HG03521 (cell line): ENCODE data around the gene PPP1R14C.
"Not testable (repeated sequence)": the region's sequence is repeated elsewhere in the genome, so short reads cannot be mapped to it uniquely, and the experiment has no call there.

Experiments
- ATAC-seq: cut with Tn5 transposase; IDR thresholded peaks from one replicate; pipeline ENCODE4 v1.9.1; 2021; ENCODE audit warnings: mild to moderate bottlenecking, moderate library complexity; ENCODE audit not compliant: unreplicated experiment

Gene PPP1R14C

DNA sequence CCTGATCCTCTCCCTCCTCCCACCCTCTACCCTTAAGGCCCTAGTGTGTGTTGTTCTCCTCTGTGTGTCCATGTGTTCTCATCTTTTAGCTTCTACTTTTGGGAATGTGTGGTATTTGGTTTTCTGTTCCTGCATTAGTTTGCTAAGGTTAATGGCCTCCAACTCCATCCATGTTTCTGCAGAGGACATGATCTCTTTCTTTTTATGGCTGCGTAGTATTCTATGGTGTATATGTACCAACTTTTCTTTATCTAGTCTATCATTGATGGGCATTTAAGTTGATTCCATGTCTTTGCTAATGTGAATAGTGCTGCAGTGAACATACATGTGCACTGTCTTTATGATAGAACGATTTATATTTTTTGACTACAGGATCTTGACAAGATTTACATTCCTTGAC lies 44.6 kb downstream of the PPP1R14C start:
- ATAC-seq = not testable (repeated sequence)

DNA sequence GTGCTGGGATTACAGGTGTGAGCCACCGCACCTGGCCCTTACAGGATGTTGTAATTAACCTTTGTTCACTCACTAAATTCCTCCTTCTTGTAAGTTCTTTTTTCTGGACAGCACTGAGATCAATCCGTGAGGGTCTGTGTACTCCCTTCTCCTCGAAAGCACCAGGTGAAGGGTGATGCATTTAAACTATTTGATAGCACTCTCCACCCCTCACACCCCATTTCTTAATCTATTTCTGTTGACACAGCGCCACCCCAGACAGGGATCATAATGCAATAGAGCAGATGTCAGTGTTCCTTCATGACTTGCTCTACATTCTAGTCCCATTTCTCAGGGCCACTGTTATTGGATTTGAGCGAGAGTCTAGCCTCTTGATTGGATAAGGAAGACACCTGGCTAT lies 46.3 kb downstream of the PPP1R14C start:
- no peak for ATAC-seq

DNA sequence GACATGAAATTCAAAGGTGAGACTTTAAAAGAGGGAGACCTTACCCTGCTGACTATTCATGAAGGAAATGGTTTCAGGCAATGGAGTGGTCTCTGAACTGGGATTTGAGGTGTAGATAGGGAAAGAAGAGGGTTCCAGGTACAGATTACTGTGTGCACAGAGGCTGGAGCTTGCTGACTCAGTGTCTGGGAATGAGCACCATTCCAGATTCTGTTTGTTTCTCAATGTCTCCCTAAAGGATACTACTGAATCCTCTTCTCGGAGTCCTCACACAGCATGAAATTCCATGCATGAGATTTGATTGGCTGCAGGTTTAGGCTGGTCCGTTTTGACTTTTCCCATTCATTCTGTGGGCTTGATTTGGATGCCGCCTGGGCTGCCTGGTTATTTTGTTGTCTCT lies 49.0 kb downstream of the PPP1R14C start:
- ATAC-seq = no peak

DNA sequence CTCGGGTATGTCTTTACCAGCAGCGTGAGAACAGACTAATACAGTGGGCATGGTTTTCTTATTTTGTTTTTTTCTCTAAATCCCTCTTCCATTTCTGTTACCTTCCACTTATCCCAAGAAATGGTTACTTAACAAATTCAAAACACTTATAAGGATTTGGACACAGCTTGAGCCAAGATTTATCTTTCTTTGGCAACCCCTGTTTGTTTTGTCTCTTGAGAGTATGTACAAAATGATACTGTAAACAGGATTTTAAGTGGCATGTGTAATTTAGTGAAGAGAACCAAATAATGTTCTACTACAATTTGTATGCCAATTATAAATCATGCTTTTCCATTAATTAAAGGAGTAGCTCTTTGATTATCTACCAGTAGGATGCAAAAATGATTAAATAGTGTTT lies 51.4 kb downstream of the PPP1R14C start:
- no peak for ATAC-seq

DNA sequence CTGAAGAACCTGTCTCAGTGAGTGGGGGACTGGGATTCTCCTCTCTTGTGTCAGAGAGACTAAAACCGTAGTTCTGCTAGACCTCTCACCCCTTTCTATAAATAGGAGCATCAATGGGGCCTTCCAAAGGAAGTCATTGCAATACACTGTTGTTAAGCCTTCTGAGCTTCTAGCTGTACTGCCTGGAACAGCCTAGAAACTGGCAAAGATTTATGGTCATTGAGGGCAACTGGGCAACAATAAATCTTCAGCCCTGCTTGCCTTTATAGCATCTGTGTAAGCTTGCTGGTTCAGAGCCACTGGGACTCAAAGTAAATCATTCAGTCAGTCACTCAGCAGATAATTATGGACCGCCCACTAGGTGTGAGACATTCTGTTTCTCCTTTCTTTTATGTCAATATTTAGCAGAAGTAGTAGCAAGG lies 53.2 kb downstream of the PPP1R14C start:
- no peak for ATAC-seq

DNA sequence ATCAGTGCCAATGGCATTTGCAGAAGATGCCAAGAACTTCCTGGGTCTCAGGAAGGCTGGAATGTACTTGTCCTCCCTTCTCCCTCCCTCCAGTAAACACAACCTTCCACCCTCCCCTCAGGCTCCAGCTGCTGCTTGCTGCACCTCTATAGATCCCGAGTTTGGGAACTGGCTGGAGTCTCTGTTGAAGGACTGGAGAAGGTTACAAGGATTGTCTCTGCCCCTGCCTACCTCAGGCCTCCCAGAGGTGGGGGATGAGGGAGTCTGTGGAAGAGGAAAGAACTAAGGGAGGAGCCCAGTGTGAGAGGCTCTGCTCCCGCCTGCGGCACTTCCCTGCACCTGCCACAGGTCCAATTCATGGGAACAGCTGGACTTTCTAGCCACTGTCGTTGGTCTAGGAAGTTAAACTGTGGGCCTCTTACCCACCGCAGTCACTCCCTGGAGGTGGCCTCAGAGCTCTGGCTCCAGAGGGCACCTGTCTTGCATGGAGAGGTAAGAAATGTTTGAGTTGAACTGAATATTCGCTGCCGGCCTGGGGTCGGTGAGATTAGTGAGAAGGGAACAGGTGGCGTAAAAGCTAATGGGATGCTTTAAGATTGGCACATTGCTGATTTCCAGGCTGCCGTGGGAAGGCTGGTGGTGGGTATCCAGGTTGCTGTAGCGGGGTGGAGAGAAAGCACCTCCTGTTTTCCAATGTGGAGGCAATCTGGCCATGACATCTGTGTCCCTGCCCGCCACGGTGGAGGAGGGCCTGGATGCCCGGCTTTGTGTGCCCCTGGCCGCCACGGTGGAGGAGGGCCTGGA lies 54.3 kb downstream of the PPP1R14C start:
- no peak for ATAC-seq

DNA sequence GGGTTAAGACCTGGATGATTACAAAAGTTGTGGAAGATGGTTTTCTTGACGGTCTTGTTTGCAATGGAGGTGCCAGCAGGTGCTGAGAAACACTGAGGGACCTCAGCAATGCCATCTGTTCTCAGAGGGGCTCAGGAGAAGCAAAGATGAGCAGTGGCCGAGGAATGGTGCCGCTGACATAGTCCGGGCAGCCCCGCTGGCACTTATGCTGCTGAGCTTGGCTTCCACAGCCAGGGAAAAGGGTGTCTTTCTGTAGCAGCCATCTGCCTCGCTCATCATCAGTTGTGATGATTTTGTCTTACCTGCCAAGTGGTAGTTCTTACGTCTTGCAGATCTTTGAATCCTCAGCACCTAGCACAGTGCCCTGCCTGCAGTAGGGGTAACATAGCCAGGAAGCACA lies 55.7 kb downstream of the PPP1R14C start:
- no peak for ATAC-seq

DNA sequence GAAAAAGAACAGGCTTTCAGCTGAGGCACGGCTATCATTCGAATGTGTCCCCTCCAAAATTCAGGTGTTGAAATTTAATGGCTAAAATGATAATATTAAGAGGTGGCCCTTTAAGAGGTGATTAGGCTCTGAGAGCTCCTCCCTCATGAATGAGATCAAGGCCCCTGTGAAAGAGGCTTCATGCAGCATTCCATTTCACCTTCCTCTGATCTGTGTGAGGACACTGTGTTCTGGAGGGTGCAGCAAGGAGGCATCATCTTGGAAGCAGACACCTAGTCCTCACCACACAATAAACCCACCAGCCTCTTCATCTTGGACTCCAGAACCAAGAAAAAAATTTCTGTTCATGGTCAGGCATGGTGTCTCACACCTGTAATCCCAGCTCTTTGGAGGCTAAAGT lies 56.4 kb downstream of the PPP1R14C start:
- ATAC-seq = no peak

DNA sequence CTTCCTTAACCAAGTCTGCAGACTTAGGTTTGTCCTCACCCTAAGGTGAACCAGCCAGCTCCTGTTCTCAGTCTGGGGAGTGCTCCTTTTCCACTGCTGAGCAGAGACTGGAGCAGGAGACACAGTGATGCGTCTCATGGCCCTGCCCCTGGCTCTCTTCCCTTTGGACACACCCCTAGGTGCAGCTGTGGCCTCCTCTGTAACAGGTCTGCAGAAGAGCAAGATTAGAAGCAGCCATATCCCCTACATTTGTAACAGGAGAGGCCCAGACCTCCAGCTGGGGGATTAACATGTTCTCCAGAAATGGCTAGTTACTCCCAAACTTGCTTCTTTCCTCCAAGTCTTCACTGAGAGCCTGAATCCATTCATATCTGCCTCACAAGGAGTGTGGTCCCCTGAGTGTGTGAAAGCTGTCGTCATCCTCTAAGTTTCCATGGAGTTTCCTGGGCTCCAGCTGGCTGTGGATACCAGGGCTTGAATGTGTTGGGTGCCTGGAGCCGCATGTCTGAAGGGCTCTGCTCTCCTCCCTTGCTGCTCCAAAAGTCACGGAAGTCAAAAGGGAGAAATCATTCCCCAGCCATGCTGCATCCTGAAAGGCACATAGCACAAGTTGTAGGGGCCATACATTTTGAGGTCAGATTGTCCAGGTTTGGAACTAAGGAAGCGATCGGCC lies 57.7 kb downstream of the PPP1R14C start:
- ATAC-seq = no peak

DNA sequence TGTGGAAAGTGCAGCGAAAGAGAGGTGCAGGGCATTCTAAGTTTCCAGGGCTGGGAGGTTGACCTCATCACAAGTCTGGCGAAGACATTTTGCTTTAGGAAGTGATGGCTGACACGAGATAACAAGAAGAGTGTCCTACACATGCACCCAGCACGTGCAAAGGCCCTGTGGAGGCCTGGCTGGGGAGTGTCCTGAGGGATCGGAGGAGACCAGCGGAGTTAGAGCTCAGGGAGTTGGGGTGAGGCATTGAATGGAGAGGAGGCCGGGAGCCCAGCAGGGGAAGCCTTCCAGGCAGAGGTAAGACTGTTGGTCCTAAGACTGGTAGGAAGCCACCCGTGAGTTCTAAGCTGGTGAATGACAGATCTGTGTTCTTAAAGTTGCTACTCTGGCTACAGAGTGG lies 58.4 kb downstream of the PPP1R14C start:
- no peak for ATAC-seq

DNA sequence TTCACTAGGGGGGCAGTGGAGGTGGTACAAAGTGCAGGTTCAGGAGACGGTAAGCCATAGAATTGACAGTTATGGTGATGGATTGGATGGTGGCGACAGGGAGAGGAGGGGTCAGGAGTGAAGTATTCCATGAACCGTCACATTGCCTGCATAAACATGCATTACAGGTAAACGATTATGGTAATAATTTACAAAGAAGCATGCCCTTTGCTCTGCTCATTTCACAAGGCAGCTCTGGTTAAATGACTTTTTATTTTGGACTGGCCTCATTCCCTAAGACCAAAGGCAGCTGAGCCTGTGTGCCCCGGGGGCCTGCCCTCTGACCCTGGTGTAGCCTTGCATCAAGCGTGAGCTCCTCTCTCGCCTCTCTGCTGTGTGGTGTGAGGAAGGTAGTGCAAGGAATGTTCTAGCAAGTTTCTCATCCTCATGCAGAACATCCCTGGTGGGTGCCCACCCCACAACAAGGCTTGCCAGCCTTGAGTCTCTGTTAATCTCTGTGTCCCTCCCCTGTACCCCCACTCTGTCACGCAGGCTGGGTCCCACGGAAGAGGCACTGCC lies 59.0 kb downstream of the PPP1R14C start:
- no peak for ATAC-seq

DNA sequence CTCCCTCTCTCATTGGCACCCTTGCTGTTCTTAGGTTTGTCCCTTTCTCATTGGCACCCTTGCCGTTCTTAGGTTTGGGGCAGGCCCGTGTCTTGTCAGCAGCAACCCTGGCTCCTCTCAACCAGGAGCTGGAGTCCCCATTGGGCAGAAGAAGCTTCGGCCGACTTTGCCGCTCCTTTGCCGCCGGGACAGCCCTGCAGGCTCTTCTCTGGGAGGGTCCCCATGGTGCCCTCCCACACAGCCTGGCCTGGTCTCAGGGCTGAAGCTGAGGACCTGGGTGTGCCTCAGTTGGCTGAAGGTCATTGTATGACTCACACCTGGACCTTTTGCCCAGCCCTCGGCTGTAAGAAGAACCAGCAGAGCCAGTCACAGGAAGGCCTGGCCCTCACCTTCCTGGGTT lies 59.6 kb downstream of the PPP1R14C start:
- ATAC-seq = no peak

DNA sequence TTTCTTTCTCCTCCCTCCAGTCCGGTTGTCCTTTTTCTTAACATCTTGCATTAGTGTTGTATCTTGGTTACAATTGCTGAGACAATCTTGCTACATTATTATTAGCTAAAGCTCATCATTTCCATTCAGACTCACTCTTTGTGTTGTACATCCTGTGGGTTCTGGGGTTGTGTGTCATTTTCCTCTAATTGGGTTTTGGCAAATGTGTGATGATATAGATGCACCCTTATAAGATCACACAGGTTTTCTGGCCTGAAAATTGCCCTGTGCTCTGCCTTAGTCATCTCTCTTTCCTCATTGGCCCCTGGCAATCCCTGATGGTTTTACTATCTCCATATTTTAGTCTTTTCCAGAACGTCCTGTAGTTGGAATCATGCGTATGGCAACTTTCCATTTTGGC lies 60.1 kb downstream of the PPP1R14C start:
- no peak for ATAC-seq

DNA sequence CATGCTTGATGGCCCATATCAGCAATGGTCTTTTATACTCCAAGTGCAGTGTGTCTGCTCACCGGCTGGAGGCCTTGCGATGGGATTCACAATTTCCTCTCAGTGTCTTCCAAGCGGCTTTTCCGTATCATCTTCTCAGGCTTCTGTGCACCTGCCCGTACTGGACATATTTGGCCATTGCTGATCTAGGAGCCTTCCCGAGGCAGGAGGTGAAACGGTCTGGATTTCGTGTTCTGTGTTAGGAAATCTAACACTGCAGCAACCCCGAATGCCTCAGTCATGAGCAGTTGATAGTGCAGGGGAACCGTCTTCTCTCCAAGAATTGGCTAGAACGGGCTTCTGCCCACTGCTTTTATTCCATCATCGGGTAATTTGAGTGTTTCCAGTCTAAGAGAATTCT lies 60.5 kb downstream of the PPP1R14C start:
- no peak for ATAC-seq

DNA sequence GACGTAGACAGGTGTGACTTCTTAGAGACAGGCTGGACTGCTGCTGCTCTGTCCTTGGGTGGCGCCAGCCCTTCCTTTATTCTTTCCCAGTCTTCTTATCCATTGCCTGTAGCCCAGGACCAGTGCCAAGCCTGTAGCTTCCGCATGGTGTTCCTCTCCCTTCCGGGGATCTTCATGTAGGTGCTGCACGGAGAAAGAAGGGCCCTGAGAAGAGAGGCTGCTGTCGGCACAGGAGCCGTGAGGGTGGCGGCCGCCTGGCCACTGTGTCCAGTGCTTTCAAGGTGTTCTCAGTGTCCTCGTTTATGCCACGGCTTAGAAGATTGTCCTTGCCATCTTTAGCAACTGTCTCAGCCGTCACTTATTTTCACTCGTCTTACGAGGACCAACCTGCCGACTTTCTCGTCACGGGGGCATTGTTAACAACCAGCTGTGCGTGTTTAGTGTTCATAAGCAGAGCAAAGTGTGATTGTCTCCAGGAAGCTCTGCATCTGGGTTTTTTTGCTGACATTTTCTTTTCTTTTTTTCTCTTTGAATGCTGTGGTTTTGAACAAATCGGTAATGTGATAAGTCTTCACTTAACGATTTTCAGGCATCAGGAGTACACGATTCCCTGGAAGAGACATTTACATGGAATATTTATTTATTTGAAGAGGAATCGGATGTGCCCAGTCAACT lies 61.2 kb downstream of the PPP1R14C start:
- no peak for ATAC-seq

DNA sequence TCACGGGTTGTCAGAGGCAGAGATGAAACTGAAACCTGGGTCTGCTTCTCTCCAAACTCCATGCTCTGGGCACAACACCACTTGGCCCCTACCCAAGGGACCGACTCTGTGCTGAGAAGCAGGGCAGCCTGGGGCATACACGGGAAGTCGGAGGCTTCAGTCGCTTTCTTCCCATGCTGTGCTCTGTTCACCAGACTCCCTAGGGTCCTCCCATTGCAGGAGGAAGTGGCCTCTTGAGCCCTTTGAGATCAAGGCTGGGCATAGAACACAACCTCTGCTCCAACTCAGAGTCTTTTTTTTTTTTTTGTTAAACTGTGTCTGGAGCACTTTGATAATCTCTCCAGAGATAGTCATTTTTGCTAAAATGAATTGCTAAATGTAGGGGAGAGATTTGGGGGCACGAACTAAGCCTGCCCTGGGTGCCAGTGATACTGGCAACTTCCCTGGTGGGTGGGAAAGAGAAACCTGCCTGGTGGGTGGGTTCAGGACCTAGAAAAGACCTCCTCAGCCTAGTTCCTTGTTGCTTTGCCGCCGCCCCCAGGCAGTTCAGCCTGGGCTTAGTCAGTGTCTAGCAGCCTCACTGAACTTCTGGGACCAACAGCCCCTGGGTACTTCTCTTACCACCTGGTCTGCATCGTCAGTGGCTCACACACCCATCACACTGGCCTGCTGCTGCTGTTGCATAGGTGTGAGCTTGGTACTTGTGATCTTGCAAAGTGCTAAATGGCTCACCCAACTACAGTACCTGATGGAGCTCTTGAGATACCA lies 62.0 kb downstream of the PPP1R14C start:
- ATAC-seq = no peak

DNA sequence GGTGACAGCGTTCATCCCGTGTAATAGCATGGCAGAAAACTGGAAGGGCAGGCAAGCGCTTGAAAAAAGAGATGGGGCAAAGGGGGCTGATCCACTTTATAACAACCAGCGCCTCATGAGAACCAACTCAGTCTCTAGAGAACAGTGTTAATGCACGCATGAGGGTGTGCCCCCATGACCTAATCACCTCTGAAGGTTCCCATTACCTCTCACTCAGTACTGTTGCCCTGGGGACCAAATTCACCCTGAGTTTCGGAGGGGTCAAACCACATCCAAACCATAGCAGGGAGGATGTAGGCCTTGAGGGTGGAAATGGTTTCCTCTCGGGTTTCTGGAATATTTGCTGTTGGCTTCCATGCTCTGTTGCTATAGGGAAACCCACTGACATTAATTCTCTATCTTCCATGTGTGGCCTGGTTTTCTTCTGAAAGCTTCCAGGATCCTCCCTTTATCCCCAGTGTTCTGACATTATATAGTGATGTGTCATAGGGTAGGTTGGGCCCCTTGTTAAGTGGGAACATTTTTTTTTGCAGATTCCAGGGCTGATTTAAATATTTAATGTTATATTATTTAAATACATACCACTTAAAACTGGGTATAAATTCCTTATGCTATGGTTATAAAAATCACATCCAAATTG lies 65.2 kb downstream of the PPP1R14C start:
- no peak for ATAC-seq

DNA sequence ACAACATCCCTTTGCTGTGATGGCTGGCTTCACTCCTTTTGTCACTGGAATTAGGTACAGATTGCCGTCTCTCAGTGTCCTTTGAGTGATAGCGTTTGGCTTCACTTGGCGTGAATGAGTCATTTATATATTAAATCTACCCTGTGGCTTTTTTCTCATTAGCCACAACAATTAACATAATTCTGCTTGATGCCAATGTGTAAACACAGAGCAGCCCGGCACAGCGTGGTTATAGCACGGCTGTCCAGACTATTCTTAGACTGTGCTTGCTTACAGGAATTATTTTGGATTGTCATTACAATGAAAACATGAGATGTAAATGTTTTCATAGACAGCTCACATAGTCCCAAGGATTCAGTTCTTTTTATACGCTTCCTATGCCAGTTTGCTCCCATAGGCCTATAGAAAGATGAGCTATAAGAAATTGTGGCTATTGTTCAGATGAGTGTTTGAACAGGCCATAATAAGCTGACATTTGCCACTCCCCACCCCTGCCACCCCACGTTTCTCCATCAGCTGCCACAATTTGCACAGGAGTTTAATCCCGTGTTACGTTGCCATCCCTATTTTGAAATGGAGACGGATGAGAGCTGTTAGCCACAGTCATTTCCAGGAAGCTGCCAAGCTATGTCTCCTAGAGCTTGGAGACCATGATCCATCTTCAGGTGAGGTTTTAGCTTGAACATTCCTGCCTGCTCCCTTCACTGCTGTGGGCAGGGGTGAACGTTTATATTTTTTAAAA lies 65.9 kb downstream of the PPP1R14C start:
- ATAC-seq = no peak

DNA sequence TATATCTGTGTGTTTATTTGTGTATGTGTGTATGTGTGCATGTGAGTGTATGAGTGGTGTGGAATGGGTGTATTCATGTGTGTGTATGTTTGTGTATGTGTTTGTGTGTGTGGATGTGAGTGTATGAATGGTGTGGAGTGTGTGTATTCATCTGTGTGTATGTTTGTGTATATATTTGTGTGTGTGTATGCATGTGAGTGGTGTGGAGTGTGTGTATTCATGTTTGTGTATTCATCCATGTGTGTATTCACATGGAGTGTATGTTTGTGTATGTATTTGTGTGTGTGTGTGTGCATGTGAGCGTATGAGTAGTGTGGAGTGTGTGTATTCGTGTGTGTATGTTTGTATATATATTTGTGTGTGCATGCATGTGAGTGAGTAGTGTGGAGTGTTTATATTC lies 66.6 kb downstream of the PPP1R14C start:
- ATAC-seq = no peak
